Panc1 (cell line): ENCODE data around the gene RFTN1. TPM values are rescaled to one million over a fixed set of nuclear protein-coding genes. Genes with fewer than 3 reads are reported as not detected.

Experiments
- ATAC-seq: fragments of 200-7000 bp; cut with Tn5 transposase; 2 replicates; pipeline ENCODE4 v1.9.1; 2020; ENCODE audit warnings: mild to moderate bottlenecking, moderate library complexity
- BruUV-seq: library from RNA; stranded (reverse); fragments of 400-500 nt; replicated peaks from 2 replicates; lab custom pipeline; 2021; lab: Mats Ljungman, UMichigan
- CTCF ChIA-PET: fragments of 300-600 bp; sonication (Branson Sonifier 250); formaldehyde crosslinking; loops from one replicate; lab custom pipeline; 2022; ENCODE audit warnings: antibody characterized with exemption; lab: Charles Lee
- POLR2A ChIA-PET: fragments of 300-600 bp; sonication (Branson Sonifier 250); formaldehyde crosslinking; loops from one replicate; lab custom pipeline; 2022; ENCODE audit warnings: antibody characterized with exemption; lab: Charles Lee
- DNase-seq: peaks from one replicate; pipeline ENCODE4 v3.0.0-alpha.2; 2010; ENCODE audit warnings: low read depth, low spot score
- H3K27ac ChIP-seq: 2 replicates; pipeline ENCODE4 v1.5.1; 2011; ENCODE audit warnings: mild to moderate bottlenecking, low read length, inconsistent platforms
- H3K27me3 ChIP-seq: fragments of 200-500 bp; sonication (Bioruptor generic); 2 replicates; pipeline ENCODE4 v1.6.0; 2014; ENCODE audit warnings: low read length, inconsistent platforms; ENCODE audit not compliant: control insufficient read depth, insufficient read depth
- H3K36me3 ChIP-seq: fragments of 200-500 bp; sonication (Bioruptor generic); 2 replicates; pipeline ENCODE4 v1.5.1; 2014; ENCODE audit warnings: inconsistent platforms, mild to moderate bottlenecking, low read length, moderate library complexity; ENCODE audit not compliant: control insufficient read depth, insufficient read depth
- H3K4me1 ChIP-seq: 2 replicates; pipeline ENCODE4 v1.5.1; 2011; ENCODE audit warnings: inconsistent platforms, mild to moderate bottlenecking, low read length, moderate library complexity; ENCODE audit not compliant: control insufficient read depth, insufficient read depth
- H3K4me3 ChIP-seq, 2 experiments: 2 replicates each; pipeline ENCODE4 v1.5.1; 2011 to 2012; ENCODE audit warnings: low read depth in 2 of 2, low read length in 2 of 2, mild to moderate bottlenecking in 2 of 2, inconsistent platforms in 1 of 2, moderate library complexity in 1 of 2
- H3K9me3 ChIP-seq: fragments of 200-500 bp; sonication (Bioruptor generic); 2 replicates; pipeline ENCODE4 v1.5.1; 2014; ENCODE audit warnings: low read depth, mild to moderate bottlenecking, inconsistent platforms, low read length, moderate library complexity; ENCODE audit not compliant: control insufficient read depth, insufficient read depth
- POLR2AphosphoS5 ChIP-seq: IDR thresholded peaks from 2 replicates; pipeline ENCODE4 v1.6.1; 2012; ENCODE audit warnings: mild to moderate bottlenecking, low read depth, low read length, moderate library complexity
- SIN3A ChIP-seq: IDR thresholded peaks from 2 replicates; pipeline ENCODE4 v1.6.1; 2012; ENCODE audit warnings: low read depth, mild to moderate bottlenecking, low read length, moderate library complexity, borderline replicate concordance; ENCODE audit not compliant: insufficient read depth
- TCF7L2 ChIP-seq: IDR thresholded peaks from 2 replicates; pipeline ENCODE4 v1.6.1; 2011; ENCODE audit warnings: mild to moderate bottlenecking, low read depth, low read length, inconsistent platforms
- in situ Hi-C: cut with HindIII; loops from 2 replicates; pipeline ENCODE4 v1.10.0; 2016; ENCODE audit warnings: low sequenced_read_pairs, low pct_unique_long_range_greater_than_20kb
- intact Hi-C: fragments of 100-400 bp; cut with micrococcal nuclease; formaldehyde crosslinking; loops from one replicate; pipeline ENCODE4 v1.10.0; 2022; ENCODE audit not compliant: unreplicated experiment
- total RNA-seq: library from RNA; stranded (reverse); gene quantifications from one replicate; pipeline ENCODE4 v1.2.1, GENCODE V29; 2021; ENCODE audit not compliant: unreplicated experiment
- TF ChIP-seq, protein P1 (sequence below), 2 experiments: IDR thresholded peaks; 2 replicates each; pipeline ENCODE4 v1.6.1; 2011 to 2012; ENCODE audit warnings: low read depth in 2 of 2, control low read depth in 1 of 2, low read length in 1 of 2, mild to moderate bottlenecking in 1 of 2, moderate library complexity in 1 of 2; ENCODE audit not compliant: insufficient read depth in 1 of 2
- TF ChIP-seq, protein P2 (sequence below): fragments of 450-650 bp; IDR thresholded peaks from 2 replicates; pipeline ENCODE4 v1.5.1; 2017; ENCODE audit warnings: mild to moderate bottlenecking

The RFTN1 gene
- total RNA-seq, 1 experiment from 2014 or later: 0.90 TPM

DNA sequence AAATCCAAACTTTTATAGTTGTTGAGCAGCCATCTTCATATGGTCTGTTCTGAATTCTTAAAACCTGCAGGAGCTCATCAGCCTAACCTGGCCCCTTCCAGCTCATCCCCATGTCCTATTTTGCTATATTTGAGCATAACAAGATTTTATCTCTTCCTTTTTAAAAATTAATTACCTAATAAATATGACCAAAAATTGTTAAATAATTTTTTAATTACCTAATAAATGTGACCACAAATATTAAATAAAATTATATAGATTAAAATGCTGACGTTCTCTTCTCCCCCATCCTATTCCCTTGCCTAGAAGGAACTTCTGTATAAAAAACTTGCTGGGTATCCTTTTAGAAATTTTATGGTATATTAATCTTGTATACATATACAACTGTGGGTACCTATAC lies 204.8 kb downstream of the RFTN1 start:
- H3K9me3 ChIP-seq: no peaks in the 10 kb centered on the region
- CTCF ChIA-PET: no interaction called here
- H3K36me3 ChIP-seq: no peaks in the 10 kb centered on the region
- H3K27ac ChIP-seq: no peak overlapping the region
- intact Hi-C loops (no loop called here), in situ Hi-C loops (no loop called here)
- no peaks in the 10 kb centered on the region for H3K4me1 ChIP-seq
- no peaks in the 10 kb centered on the region for H3K27me3 ChIP-seq
- H3K4me3 ChIP-seq: no peak overlapping the region
- POLR2A ChIA-PET: no interaction called here
- no peak for ATAC-seq
- no peak for DNase-seq
- TF ChIP-seq POLR2AphosphoS5 (no peak), SIN3A (no peak), TCF7L2 (no peak)
- TF ChIP-seq, protein P1, sequence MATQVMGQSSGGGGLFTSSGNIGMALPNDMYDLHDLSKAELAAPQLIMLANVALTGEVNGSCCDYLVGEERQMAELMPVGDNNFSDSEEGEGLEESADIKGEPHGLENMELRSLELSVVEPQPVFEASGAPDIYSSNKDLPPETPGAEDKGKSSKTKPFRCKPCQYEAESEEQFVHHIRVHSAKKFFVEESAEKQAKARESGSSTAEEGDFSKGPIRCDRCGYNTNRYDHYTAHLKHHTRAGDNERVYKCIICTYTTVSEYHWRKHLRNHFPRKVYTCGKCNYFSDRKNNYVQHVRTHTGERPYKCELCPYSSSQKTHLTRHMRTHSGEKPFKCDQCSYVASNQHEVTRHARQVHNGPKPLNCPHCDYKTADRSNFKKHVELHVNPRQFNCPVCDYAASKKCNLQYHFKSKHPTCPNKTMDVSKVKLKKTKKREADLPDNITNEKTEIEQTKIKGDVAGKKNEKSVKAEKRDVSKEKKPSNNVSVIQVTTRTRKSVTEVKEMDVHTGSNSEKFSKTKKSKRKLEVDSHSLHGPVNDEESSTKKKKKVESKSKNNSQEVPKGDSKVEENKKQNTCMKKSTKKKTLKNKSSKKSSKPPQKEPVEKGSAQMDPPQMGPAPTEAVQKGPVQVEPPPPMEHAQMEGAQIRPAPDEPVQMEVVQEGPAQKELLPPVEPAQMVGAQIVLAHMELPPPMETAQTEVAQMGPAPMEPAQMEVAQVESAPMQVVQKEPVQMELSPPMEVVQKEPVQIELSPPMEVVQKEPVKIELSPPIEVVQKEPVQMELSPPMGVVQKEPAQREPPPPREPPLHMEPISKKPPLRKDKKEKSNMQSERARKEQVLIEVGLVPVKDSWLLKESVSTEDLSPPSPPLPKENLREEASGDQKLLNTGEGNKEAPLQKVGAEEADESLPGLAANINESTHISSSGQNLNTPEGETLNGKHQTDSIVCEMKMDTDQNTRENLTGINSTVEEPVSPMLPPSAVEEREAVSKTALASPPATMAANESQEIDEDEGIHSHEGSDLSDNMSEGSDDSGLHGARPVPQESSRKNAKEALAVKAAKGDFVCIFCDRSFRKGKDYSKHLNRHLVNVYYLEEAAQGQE (IDR thresholded peaks at IDR 0.05; ENCODE audit: insufficient read depth in 1 of 2, low read depth in 2 of 2, low read length in 1 of 2): no peak
- TF ChIP-seq, protein P2, sequence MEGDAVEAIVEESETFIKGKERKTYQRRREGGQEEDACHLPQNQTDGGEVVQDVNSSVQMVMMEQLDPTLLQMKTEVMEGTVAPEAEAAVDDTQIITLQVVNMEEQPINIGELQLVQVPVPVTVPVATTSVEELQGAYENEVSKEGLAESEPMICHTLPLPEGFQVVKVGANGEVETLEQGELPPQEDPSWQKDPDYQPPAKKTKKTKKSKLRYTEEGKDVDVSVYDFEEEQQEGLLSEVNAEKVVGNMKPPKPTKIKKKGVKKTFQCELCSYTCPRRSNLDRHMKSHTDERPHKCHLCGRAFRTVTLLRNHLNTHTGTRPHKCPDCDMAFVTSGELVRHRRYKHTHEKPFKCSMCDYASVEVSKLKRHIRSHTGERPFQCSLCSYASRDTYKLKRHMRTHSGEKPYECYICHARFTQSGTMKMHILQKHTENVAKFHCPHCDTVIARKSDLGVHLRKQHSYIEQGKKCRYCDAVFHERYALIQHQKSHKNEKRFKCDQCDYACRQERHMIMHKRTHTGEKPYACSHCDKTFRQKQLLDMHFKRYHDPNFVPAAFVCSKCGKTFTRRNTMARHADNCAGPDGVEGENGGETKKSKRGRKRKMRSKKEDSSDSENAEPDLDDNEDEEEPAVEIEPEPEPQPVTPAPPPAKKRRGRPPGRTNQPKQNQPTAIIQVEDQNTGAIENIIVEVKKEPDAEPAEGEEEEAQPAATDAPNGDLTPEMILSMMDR: no peak
- no TSS peak for BruUV-seq

GRCh38 chr3:16307832-16308531 lies 205.5 kb downstream of the RFTN1 start:
- in situ Hi-C loops: no loop called here
- no TSS peak for BruUV-seq
- H3K27ac ChIP-seq: no peak overlapping the region
- DNase-seq (no peak), ATAC-seq (no peak)
- H3K4me1 ChIP-seq: no peaks in the 10 kb centered on the region
- CTCF ChIA-PET: no interaction called here
- POLR2A ChIA-PET: no interaction called here
- intact Hi-C loops: no loop called here
- no peaks in the 10 kb centered on the region for H3K36me3 ChIP-seq
- no peaks in the 10 kb centered on the region for H3K27me3 ChIP-seq
- TF ChIP-seq POLR2AphosphoS5: no peak
- TF ChIP-seq, protein P2: no peak
- TF ChIP-seq SIN3A: no peak
- no peak for TF ChIP-seq TCF7L2
- TF ChIP-seq, protein P1 (IDR thresholded peaks at IDR 0.05; ENCODE audit: insufficient read depth in 1 of 2, low read depth in 2 of 2, low read length in 1 of 2): no peak
- no peaks in the 10 kb centered on the region for H3K9me3 ChIP-seq
- H3K4me3 ChIP-seq: no peak overlapping the region
